Motor neuron (in vitro differentiated cells): ENCODE data around the gene PHTF2. TPM values are rescaled to one million over a fixed set of nuclear protein-coding genes. Genes with fewer than 3 reads are reported as not detected.

Experiments used
- ATAC-seq, 8 experiments: fragments of 200-7000 bp; cut with Tn5 transposase; replicated peaks in 6 of 8; 2 replicates each; pipeline ENCODE4 v1.8.0; 2021; ENCODE audit warnings: mild to moderate bottlenecking in 8 of 8, moderate library complexity in 8 of 8
- H3K27ac ChIP-seq, 2 donors: fragments of 250-450 bp; sonication (Bioruptor Pico); 2 replicates each; pipeline ENCODE4 v1.9.0; 2021; ENCODE audit warnings: antibody characterized with exemption in 2 of 2, mild to moderate bottlenecking in 2 of 2, moderate library complexity in 1 of 2
- H3K4me1 ChIP-seq, 2 donors: fragments of 250-450 bp; sonication (Bioruptor Pico); replicated peaks in 1 of 2; 2 replicates each; pipeline ENCODE4 v1.6.1; 2021; ENCODE audit warnings: antibody characterized with exemption in 2 of 2, mild to moderate bottlenecking in 2 of 2, moderate library complexity in 1 of 2
- H3K4me3 ChIP-seq, 5 donors: fragments of 250-450 bp; sonication (Bioruptor Pico); 2 replicates each; pipeline ENCODE4 v1.9.0; 2021; ENCODE audit warnings: antibody characterized with exemption in 5 of 5, mild to moderate bottlenecking in 5 of 5, moderate library complexity in 4 of 5
- WGBS, 10 experiments: fragments of 450-650 bp; shearing (Covaris generic); methylation state at CpG; one replicate each; pipeline ENCODE4 v1.0.0; 2022; 5-methylcytosine and 5-hydroxymethylcytosine counted together
- in situ Hi-C, 9 experiments: fragments of 400-800 bp; cut with MboI; loops; one replicate each; pipeline ENCODE4 v1.15.0; 2021; ENCODE audit warnings: low sequenced_read_pairs in 9 of 9, low pct_unique_long_range_greater_than_20kb in 2 of 9; ENCODE audit not compliant: unreplicated experiment in 9 of 9
- total RNA-seq, 8 experiments: library from RNA; unstranded; fragments of 300-600 nt; gene quantifications; 2 replicates each; pipeline versions ENCODE4 v1.2.3 to v1.2.4, GENCODE V29; 2022

Gene PHTF2
- total RNA-seq, 8 experiments from 2014 or later, result 15.9 to 36.9 (median 19.4) TPM

- WGBS, 10 experiments, result 83 to 100% (median 100%) methylated on average over 1 to 2 of the region's 2 CpGs; no CpG with 5 or more reads in 2 of the 10 experiments
- no peak for ATAC-seq
- in situ Hi-C loops, result no loop called here
- Histone ChIP-seq H3K27ac (no peak overlapping the region), H3K4me1 (no peaks in the 10 kb centered on the region), H3K4me3 (no peak overlapping the region)
Observed at GRCh38 chr7:77903597-77903996, 105.0 kb downstream of the PHTF2 start.

GRCh38 chr7:77904252-77904651 lies 105.7 kb downstream of the PHTF2 start:
- WGBS, 10 experiments, result 81 to 100% (median 97%) methylated on average over 1 to 2 of the region's 2 CpGs; no CpG with 5 or more reads in 2 of the 10 experiments
- no peak overlapping the region for H3K4me3 ChIP-seq
- H3K27ac ChIP-seq, result no peak overlapping the region
- no peak for ATAC-seq
- in situ Hi-C loops, result no loop called here
- no peaks in the 10 kb centered on the region for H3K4me1 ChIP-seq

DNA sequence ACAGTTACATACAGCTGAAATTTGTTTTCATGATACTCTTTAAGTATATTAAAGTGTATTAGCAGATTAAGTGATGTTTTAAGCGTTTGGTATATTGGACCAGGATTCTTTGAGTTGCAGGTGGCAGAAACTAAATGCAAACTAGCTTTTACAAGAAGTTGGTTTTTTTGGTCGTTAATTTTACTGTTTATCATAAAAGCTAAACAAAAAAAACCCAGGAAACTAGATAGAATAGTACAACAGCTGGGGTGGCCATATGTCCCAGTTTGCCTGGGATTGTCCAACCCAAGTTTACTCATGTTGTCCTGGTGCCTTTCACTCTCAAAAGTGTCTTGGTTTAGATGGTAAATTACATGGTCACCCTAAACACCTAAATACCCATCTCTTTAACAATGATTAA lies 108.7 kb downstream of the PHTF2 start:
- H3K4me1 ChIP-seq, result no peaks in the 10 kb centered on the region
- ATAC-seq, result no peak
- no peak overlapping the region for H3K4me3 ChIP-seq
- no peak overlapping the region for H3K27ac ChIP-seq
- WGBS, 10 experiments, result 72 to 100% (median 100%) methylated on average over 1 to 2 of the region's 2 CpGs
- in situ Hi-C loops, result no loop called here

- in situ Hi-C loops, result no loop called here
- WGBS, 10 experiments, result 84 to 100% (median 98%) methylated on average over 1 to 2 of the region's 2 CpGs
- Histone ChIP-seq H3K4me3 (no peak overlapping the region), H3K4me1 (no peaks in the 10 kb centered on the region), H3K27ac (no peak overlapping the region)
- ATAC-seq, result no peak
Observed at GRCh38 chr7:77908664-77909063, 110.1 kb downstream of the PHTF2 start.

DNA sequence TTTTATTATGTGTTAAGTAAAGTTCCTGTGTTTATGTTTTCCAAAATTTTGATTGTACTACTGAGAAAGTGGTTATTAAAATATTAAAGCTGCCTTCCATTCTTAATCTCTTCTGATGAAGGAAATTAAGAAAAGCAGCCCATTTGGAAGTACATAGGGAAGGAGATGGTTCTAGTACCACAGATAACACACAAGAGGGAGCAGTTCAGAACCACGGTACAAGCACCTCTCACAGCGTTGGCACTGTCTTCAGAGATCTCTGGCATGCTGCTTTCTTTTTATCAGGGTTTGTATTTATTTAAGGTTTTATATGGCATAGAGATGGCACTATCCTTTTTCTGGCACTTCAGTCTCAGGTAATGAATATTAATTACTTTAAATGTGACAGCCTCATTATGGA lies 111.6 kb downstream of the PHTF2 start:
- in situ Hi-C loops, result no loop called here
- no peaks in the 10 kb centered on the region for H3K4me1 ChIP-seq
- 61 to 100% (median 92%) methylated on average over 2 of the region's 2 CpGs; no CpG with 5 or more reads in 5 of the 10 experiments for WGBS, 10 experiments
- ATAC-seq, result no peak
- H3K27ac ChIP-seq, result no peak overlapping the region
- H3K4me3 ChIP-seq, result no peak overlapping the region

DNA sequence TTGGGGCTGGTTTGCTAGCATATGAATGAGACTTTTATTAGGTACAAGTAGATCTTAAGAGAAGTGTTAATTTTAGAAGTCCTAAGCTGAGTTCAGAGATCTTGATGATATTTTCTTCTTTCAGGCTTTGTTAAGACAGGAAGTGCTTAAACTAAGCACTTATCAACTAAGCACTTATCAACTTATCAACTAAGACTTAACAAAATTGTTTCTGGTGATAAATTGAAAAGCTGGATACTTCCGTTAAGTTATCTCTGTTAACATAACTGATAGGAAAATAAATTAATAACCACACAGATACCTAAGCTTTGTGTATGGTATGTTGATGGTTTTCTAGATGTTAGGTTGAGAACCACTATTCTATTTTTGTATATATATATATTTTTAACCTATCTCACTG lies 113.7 kb downstream of the PHTF2 start:
- no peak overlapping the region for H3K4me3 ChIP-seq
- 83 to 100% (median 100%) methylated on average over 1 of the region's 1 CpG; no CpG with 5 or more reads in 1 of the 10 experiments for WGBS, 10 experiments
- no peak overlapping the region for H3K27ac ChIP-seq
- in situ Hi-C loops, result no loop called here
- ATAC-seq, result no peak
- no peaks in the 10 kb centered on the region for H3K4me1 ChIP-seq

- ATAC-seq, result no peak
- Histone ChIP-seq H3K4me3 (no peak overlapping the region), H3K27ac (no peak overlapping the region), H3K4me1 (no peaks in the 10 kb centered on the region)
- in situ Hi-C loops, result no loop called here
- 81 to 100% (median 87%) methylated on average over 1 to 4 of the region's 4 CpGs; no CpG with 5 or more reads in 1 of the 10 experiments for WGBS, 10 experiments
Observed at GRCh38 chr7:77913977-77914607, 115.5 kb downstream of the PHTF2 start.

- Histone ChIP-seq H3K27ac (no peak overlapping the region), H3K4me1 (no peaks in the 10 kb centered on the region), H3K4me3 (no peak overlapping the region)
- no peak for ATAC-seq
- 71 to 100% (median 100%) methylated on average over 1 to 2 of the region's 2 CpGs for whole genome bisulfite sequencing, 10 experiments
- in situ Hi-C loops, result no loop called here
Observed at GRCh38 chr7:77917500-77918262, 119.1 kb downstream of the PHTF2 start.

GRCh38 chr7:77918676-77919075 lies 120.1 kb downstream of the PHTF2 start:
- no peak for ATAC-seq
- Histone ChIP-seq H3K4me1 (no peaks in the 10 kb centered on the region), H3K27ac (no peak overlapping the region), H3K4me3 (no peak overlapping the region)
- in situ Hi-C loops, result no loop called here
- 82 to 100% (median 95%) methylated on average over 1 of the region's 1 CpG; no CpG with 5 or more reads in 2 of the 10 experiments for WGBS, 10 experiments

- ATAC-seq, result no peak
- no peaks in the 10 kb centered on the region for H3K4me1 ChIP-seq
- no peak overlapping the region for H3K27ac ChIP-seq
- WGBS, 10 experiments, result 80 to 100% (median 94%) methylated on average over 1 to 2 of the region's 2 CpGs
- in situ Hi-C loops, result no loop called here
- H3K4me3 ChIP-seq, result no peak overlapping the region
Observed at GRCh38 chr7:77923419-77923818, 124.8 kb downstream of the PHTF2 start.

DNA sequence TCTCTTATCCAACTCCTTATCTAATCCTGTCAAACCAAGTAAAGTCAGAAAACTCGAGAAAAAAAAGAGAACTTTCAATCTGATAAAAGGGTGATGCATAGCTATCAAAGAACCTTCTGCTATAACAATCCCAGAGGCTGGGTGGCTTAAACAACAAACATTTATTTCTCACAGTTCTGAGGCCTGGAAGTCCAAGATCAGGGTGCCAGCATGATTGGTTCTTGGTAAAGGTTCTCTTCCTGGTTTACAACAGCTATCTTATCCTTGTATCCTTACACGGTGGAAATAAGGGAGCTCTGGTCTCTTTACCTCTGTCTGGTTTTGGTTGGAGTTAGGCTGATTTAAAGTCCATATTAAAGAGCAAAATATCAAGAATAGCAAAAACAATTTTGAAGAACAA lies 131.9 kb downstream of the PHTF2 start:
- Histone ChIP-seq H3K4me1 (no peaks in the 10 kb centered on the region), H3K27ac (no peak overlapping the region), H3K4me3 (no peak overlapping the region)
- in situ Hi-C loops, result no loop called here
- ATAC-seq, result no peak
- WGBS, 10 experiments, result 57 to 100% (median 87%) methylated on average over 1 to 2 of the region's 2 CpGs; no CpG with 5 or more reads in 5 of the 10 experiments

DNA sequence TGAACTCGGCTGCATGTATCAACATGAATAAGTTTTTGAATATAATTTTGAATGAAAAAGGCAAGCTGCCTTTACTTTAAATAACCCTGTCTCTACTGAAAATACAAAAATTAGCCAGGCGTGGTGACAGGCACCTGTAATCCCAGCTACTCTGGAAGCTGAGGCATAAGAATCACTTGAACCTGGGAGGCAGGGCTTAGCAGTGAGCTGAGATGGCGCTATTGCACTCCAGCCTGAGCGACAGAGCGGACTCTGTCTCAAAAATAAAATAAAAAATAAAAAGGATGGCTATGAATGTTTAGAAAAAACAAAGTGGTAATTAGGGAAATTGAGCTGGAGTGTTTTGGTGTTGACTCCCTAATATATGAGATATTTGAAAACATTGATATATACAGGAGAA lies 133.3 kb downstream of the PHTF2 start:
- in situ Hi-C loops, result no loop called here
- Histone ChIP-seq H3K4me3 (no peak overlapping the region), H3K27ac (no peak overlapping the region), H3K4me1 (no peaks in the 10 kb centered on the region)
- WGBS, 10 experiments, result 72 to 96% (median 89%) methylated on average over 1 to 5 of the region's 5 CpGs
- no peak for ATAC-seq

- no peak overlapping the region for H3K27ac ChIP-seq
- H3K4me3 ChIP-seq, result no peak overlapping the region
- H3K4me1 ChIP-seq, result no peaks in the 10 kb centered on the region
- in situ Hi-C loops, result no loop called here
- WGBS, 10 experiments, result 17 to 100% (median 82%) methylated on average over 1 to 3 of the region's 3 CpGs
- ATAC-seq, result peak; percentile 29 to 100 (median 41)
Observed at GRCh38 chr7:77933394-77933793, 134.8 kb downstream of the PHTF2 start.
